IPS-20b (cell line): ENCODE measurements around the gene LAMA2.
"Not testable (repeated sequence)": the region's sequence is repeated elsewhere in the genome, so short reads cannot be mapped to it uniquely, and the experiment has no call there.

Experiments used
- H3K27ac ChIP-seq: one replicate; pipeline ENCODE4 v1.5.1; 2013; ENCODE audit warnings: low read length
- H3K27me3 ChIP-seq: 2 replicates; pipeline ENCODE4 v1.6.1; 2013; ENCODE audit warnings: mild to moderate bottlenecking, low read length, inconsistent platforms; ENCODE audit not compliant: insufficient read depth
- H3K36me3 ChIP-seq: 2 replicates; pipeline ENCODE4 v1.6.1; 2013; ENCODE audit warnings: low read depth, mild to moderate bottlenecking, inconsistent platforms, low read length, moderate library complexity; ENCODE audit not compliant: insufficient read depth
- H3K4me1 ChIP-seq: 2 replicates; pipeline ENCODE4 v1.6.1; 2013; ENCODE audit warnings: mild to moderate bottlenecking, control low read depth, inconsistent platforms, low read length, moderate library complexity; ENCODE audit not compliant: insufficient read depth
- H3K4me3 ChIP-seq: 2 replicates; pipeline ENCODE4 v1.5.1; 2013; ENCODE audit warnings: mild to moderate bottlenecking, low read length, inconsistent platforms
- H3K9ac ChIP-seq: 2 replicates; pipeline ENCODE4 v1.6.1; 2013; ENCODE audit warnings: low read depth, mild to moderate bottlenecking, inconsistent platforms, low read length, moderate library complexity
- H3K9me3 ChIP-seq: 2 replicates; pipeline ENCODE4 v1.6.1; 2013; ENCODE audit warnings: mild to moderate bottlenecking, low read depth, low read length, inconsistent platforms; ENCODE audit not compliant: insufficient read depth

LAMA2 gene

GRCh38 chr6:129135451-129135850, 252.5 kb downstream of the LAMA2 start:
- Histone ChIP-seq H3K9ac (no peak overlapping the region), H3K9me3 (no peaks in the 10 kb centered on the region), H3K27me3 (no peaks in the 10 kb centered on the region), H3K36me3 (no peaks in the 10 kb centered on the region), H3K4me3 (no peak overlapping the region), H3K4me1 (no peaks in the 10 kb centered on the region), H3K27ac (no peak overlapping the region)

- Histone ChIP-seq H3K4me1 (no peaks in the 10 kb centered on the region), H3K27me3 (no peaks in the 10 kb centered on the region), H3K4me3 (no peak overlapping the region), H3K36me3 (no peaks in the 10 kb centered on the region), H3K9ac (no peak overlapping the region), H3K27ac (no peak overlapping the region), H3K9me3 (no peaks in the 10 kb centered on the region)
Observed at GRCh38 chr6:129136751-129137150, 253.8 kb downstream of the LAMA2 start.

- Histone ChIP-seq H3K9me3 (no peaks in the 10 kb centered on the region), H3K9ac (no peak overlapping the region), H3K4me3 (no peak overlapping the region), H3K4me1 (no peaks in the 10 kb centered on the region), H3K27ac (no peak overlapping the region), H3K27me3 (no peaks in the 10 kb centered on the region), H3K36me3 (no peaks in the 10 kb centered on the region)
Observed at GRCh38 chr6:129138739-129139405, 255.9 kb downstream of the LAMA2 start.

GRCh38 chr6:129140526-129140925, 257.6 kb downstream of the LAMA2 start:
- Histone ChIP-seq H3K4me1 (no peaks in the 10 kb centered on the region), H3K27me3 (no peaks in the 10 kb centered on the region), H3K9me3 (no peaks in the 10 kb centered on the region), H3K36me3 (no peaks in the 10 kb centered on the region), H3K27ac (no peak overlapping the region), H3K9ac (no peak overlapping the region), H3K4me3 (no peak overlapping the region)

- Histone ChIP-seq H3K27ac (no peak overlapping the region), H3K4me1 (no peaks in the 10 kb centered on the region), H3K36me3 (no peaks in the 10 kb centered on the region), H3K27me3 (no peaks in the 10 kb centered on the region), H3K9ac (no peak overlapping the region), H3K4me3 (no peak overlapping the region), H3K9me3 (no peaks in the 10 kb centered on the region)
Observed at GRCh38 chr6:129141499-129141898, 258.6 kb downstream of the LAMA2 start.

- H3K27ac ChIP-seq: no peak overlapping the region
- H3K36me3 ChIP-seq: no peaks in the 10 kb centered on the region
- no peaks in the 10 kb centered on the region for H3K9me3 ChIP-seq
- no peaks in the 10 kb centered on the region for H3K4me1 ChIP-seq
- H3K27me3 ChIP-seq: no peaks in the 10 kb centered on the region
- no peak overlapping the region for H3K4me3 ChIP-seq
- H3K9ac ChIP-seq: no peak overlapping the region
Observed at GRCh38 chr6:129146902-129147301, 264.0 kb downstream of the LAMA2 start.

- no peak overlapping the region for H3K9ac ChIP-seq
- H3K9me3 ChIP-seq: no peaks in the 10 kb centered on the region
- no peaks in the 10 kb centered on the region for H3K27me3 ChIP-seq
- H3K4me1 ChIP-seq: no peaks in the 10 kb centered on the region
- no peak overlapping the region for H3K27ac ChIP-seq
- no peak overlapping the region for H3K4me3 ChIP-seq
- H3K36me3 ChIP-seq: no peaks in the 10 kb centered on the region
Observed at GRCh38 chr6:129150507-129150906, 267.6 kb downstream of the LAMA2 start.

- Histone ChIP-seq H3K27me3 (no peaks in the 10 kb centered on the region), H3K9me3 (no peaks in the 10 kb centered on the region), H3K27ac (no peak overlapping the region), H3K4me1 (no peaks in the 10 kb centered on the region), H3K9ac (no peak overlapping the region), H3K4me3 (no peak overlapping the region), H3K36me3 (no peaks in the 10 kb centered on the region)
Observed at GRCh38 chr6:129153257-129153656, 270.3 kb downstream of the LAMA2 start.

- not testable (repeated sequence) for H3K4me1 ChIP-seq, H3K27me3 ChIP-seq, H3K36me3 ChIP-seq, H3K9me3 ChIP-seq, H3K4me3 ChIP-seq, H3K27ac ChIP-seq, H3K9ac ChIP-seq
Observed at GRCh38 chr6:129159242-129159641, 276.3 kb downstream of the LAMA2 start.

- Histone ChIP-seq H3K27me3 (no peaks in the 10 kb centered on the region), H3K27ac (no peak overlapping the region), H3K9me3 (no peaks in the 10 kb centered on the region), H3K4me1 (no peaks in the 10 kb centered on the region), H3K4me3 (no peak overlapping the region), H3K36me3 (no peaks in the 10 kb centered on the region), H3K9ac (no peak overlapping the region)
Observed at GRCh38 chr6:129162605-129163004, 279.7 kb downstream of the LAMA2 start.

- Histone ChIP-seq H3K27me3 (no peaks in the 10 kb centered on the region), H3K4me3 (no peak overlapping the region), H3K9me3 (no peaks in the 10 kb centered on the region), H3K4me1 (no peaks in the 10 kb centered on the region), H3K9ac (no peak overlapping the region), H3K27ac (no peak overlapping the region), H3K36me3 (no peaks in the 10 kb centered on the region)
Observed at GRCh38 chr6:129163551-129163950, 280.6 kb downstream of the LAMA2 start.

GRCh38 chr6:129164032-129164431, 281.1 kb downstream of the LAMA2 start:
- H3K27me3 ChIP-seq: no peaks in the 10 kb centered on the region
- H3K9me3 ChIP-seq: no peaks in the 10 kb centered on the region

More at GRCh38 chr6:129164032-129164431, 281.1 kb downstream of the LAMA2 start:
- Histone ChIP-seq H3K4me3 (no peak overlapping the region), H3K4me1 (no peaks in the 10 kb centered on the region), H3K9ac (no peak overlapping the region), H3K27ac (no peak overlapping the region), H3K36me3 (no peaks in the 10 kb centered on the region)
